ENCODE data around the gene IGDCC3. TPM values are rescaled to one million over a fixed set of nuclear protein-coding genes. Genes with fewer than 3 reads are reported as not detected.

Gene IGDCC3
- total and polyA plus RNA-seq, 2 donors (not counting 1 experiment from before 2014, with no cell fraction given), result not detected

GRCh38 chr15:65287520-65287855 is 90.3 kb downstream of the IGDCC3 start:
- H3K9me3 Mint-ChIP-seq (ENCODE audit: insufficient read depth), result no peaks in the 10 kb centered on the region
- Histone ChIP-seq H3K27me3 (replicated peaks in 1 of 4; ENCODE audit: control extremely low read depth in 1 of 4, control insufficient read depth in 3 of 4, insufficient read depth in 4 of 4, low read length in 3 of 4) (no peaks in the 10 kb centered on the region), H4K20me1 (ENCODE audit: control insufficient read depth, insufficient read depth, low read length, poor library complexity, severe bottlenecking) (no peaks in the 10 kb centered on the region), H3K4me3 (ENCODE audit: control extremely low read depth in 1 of 5, extremely low read depth in 1 of 5, insufficient read depth in 1 of 5, low read depth in 2 of 5, low read length in 4 of 5) (peak overlapping the region in 4 of 5 experiments; percentile 60 to 89 (median 74)), H3K4me2 (replicated peaks; ENCODE audit: low read depth, low read length, poor library complexity, severe bottlenecking) (peak overlapping the region; percentile 90), H3K36me3 (replicated peaks in 1 of 2; ENCODE audit: control extremely low read depth in 1 of 2, control insufficient read depth in 1 of 2, extremely low read depth in 1 of 2, insufficient read depth in 2 of 2, low read length in 1 of 2) (no peaks in the 10 kb centered on the region), H3K4me1 (ENCODE audit: control insufficient read depth in 2 of 2, insufficient read depth in 2 of 2, low read length in 2 of 2) (peaks cover 22 to 25% of the 10 kb centered on the region in 2 donors), H3K9me3 (ENCODE audit: control extremely low read depth in 1 of 3, control insufficient read depth in 2 of 3, insufficient read depth in 1 of 3, low read length in 2 of 3) (no peaks in the 10 kb centered on the region), H3K9ac (ENCODE audit: low read length) (peak overlapping the region; percentile 87), H3K27ac (ENCODE audit: low read length in 2 of 2) (peak overlapping the region; percentile 83 to 91), H3K79me2 (ENCODE audit: control insufficient read depth, insufficient read depth, low read length) (peaks cover 34% of the 10 kb centered on the region), H2AFZ (ENCODE audit: insufficient read depth, low read depth, low read length, poor library complexity, severe bottlenecking) (peak overlapping the region; percentile 99)
- intact Hi-C loops (cut with micrococcal nuclease), result loop anchor here (1.0 to 5.0 kb wide), 3 partner anchors 8 to 1125 kb away; partner anchors contain the start of gene PPIB
- H3K4me3 Mint-ChIP-seq, result peak overlapping the region; percentile 89
- POLR2A ChIA-PET, result interaction anchor here (1.0 to 3.1 kb wide), 7 partner anchors 8 to 298 kb away, joined by 3 to 34 read pairs (median 13); partner anchors contain the start of genes CLPX, RNU5A-1, RNU5B-1 and SPG21
- no peak for ATAC-seq (ENCODE audit: low read depth)
- TF ChIP-seq CTCF (IDR thresholded peaks at IDR 0.05) (no peak), EZH2 (IDR thresholded peaks at IDR 0.05; ENCODE audit: borderline replicate concordance, insufficient read depth, low read depth, low read length, poor library complexity, severe bottlenecking) (no peak)
- WGBS (ENCODE audit: insufficient coverage), result 70% methylated on average over 3 of the region's 3 CpGs
- CTCF ChIA-PET, result interaction anchor here (0.7 to 3.1 kb wide), 9 partner anchors 8 to 253 kb away, joined by 3 to 25 read pairs (median 8); partner anchors contain the start of genes CLPX, RNU5A-1 and RNU5B-1
- no peaks in the 10 kb centered on the region for H3K27me3 Mint-ChIP-seq
- H3K4me1 Mint-ChIP-seq, result peaks cover 37% of the 10 kb centered on the region
- H3K27ac Mint-ChIP-seq, result peak overlapping the region; percentile 89
- DNase-seq, result peak; percentile 59
